ENCODE results near the gene ELMO1. TPM values are rescaled to one million over a fixed set of nuclear protein-coding genes. Genes with fewer than 3 reads are reported as not detected.
A peak's percentile ranks its signal among the peaks of the same experiment; 100 is the strongest.

ELMO1 gene
- total and polyA plus RNA-seq, 10 donors = 26.0 to 494 (median 201) TPM

DNA sequence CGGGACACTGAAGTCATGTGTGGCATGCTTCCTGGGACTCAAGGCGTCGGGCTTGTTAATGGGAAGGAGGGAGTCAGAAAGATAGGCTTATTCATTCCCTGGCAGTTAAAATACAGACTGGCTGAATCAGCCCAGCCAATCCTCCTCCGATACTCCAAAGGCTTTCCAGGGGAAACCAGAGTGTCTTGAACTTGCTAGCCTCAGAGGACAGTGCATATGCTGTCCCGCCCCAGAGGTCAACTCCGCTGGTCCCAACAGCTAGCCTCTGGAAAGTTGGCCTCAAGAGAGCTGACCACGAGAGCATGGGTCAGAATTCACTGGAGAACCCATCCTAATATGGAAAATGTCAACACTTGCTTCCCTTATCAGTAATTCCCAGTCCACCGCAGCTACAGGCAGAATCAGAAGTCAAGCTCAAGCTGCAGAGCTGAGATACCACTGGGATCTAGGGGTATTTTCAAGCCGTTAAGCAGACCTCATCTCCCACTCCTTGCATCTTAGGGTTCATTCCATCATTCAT is 43.0 kb downstream of the ELMO1 start:
- H3K36me3 ChIP-seq = peaks cover 0 to 9% (median 0%) of the 10 kb centered on the region in 6 donors
- DNase-seq = no peak
- no peaks in the 10 kb centered on the region for H3K27me3 ChIP-seq (replicated peaks in 1 of 7)
- intact Hi-C loops (cut with DNase I; ENCODE audit: low total_unique reads) = no loop called here
- peaks cover 0 to 16% (median 7%) of the 10 kb centered on the region in 8 donors for H3K9me3 ChIP-seq
- TF ChIP-seq POLR2AphosphoS5 (IDR thresholded peaks at IDR 0.05) = no peak
- TF ChIP-seq CTCF (IDR thresholded peaks at IDR 0.05 in 8 of 11, conservative IDR thresholded peaks at IDR 0.05 in 3 of 11) = no peak
- TF ChIP-seq POLR2A (IDR thresholded peaks at IDR 0.05) = no peak
- H3K27ac ChIP-seq = peak overlapping the region in 6 of 8 donors; percentile 9 to 61 (median 36)
- WGBS, 5 donors = 59 to 78% (median 72%) methylated on average over 9 of the region's 9 CpGs
- H3K4me1 ChIP-seq = peaks cover 34 to 76% (median 54%) of the 10 kb centered on the region in 6 donors
- H3K4me3 ChIP-seq = no peak overlapping the region

- DNase-seq = no peak
- peaks cover 0 to 16% (median 7%) of the 10 kb centered on the region in 8 donors for H3K9me3 ChIP-seq
These were observed 43.5 kb downstream of the ELMO1 start for GRCh38 chr7:37405128-37405527.

GRCh38 chr7:37399876-37400421 is 48.7 kb downstream of the ELMO1 start:
- no peak for DNase-seq
- 90 to 99% (median 97%) methylated on average over 3 of the region's 3 CpGs for WGBS, 5 donors

More at GRCh38 chr7:37405128-37405527, 43.5 kb downstream of the ELMO1 start:
- Histone ChIP-seq H3K4me3 (no peak overlapping the region), H3K36me3 (peaks cover 0 to 9% (median 0%) of the 10 kb centered on the region in 6 donors), H3K27ac (peak overlapping the region in 3 of 8 donors; percentile 38 to 61 (median 45)), H3K27me3 (replicated peaks in 1 of 7) (no peaks in the 10 kb centered on the region), H3K4me1 (peaks cover 33 to 76% (median 49%) of the 10 kb centered on the region in 6 donors)
- intact Hi-C loops (cut with DNase I; ENCODE audit: low total_unique reads) = no loop called here
- 73 to 90% (median 79%) methylated on average over 5 of the region's 5 CpGs for WGBS, 5 donors
- TF ChIP-seq POLR2AphosphoS5 (IDR thresholded peaks at IDR 0.05) (no peak), POLR2A (IDR thresholded peaks at IDR 0.05) (no peak), CTCF (IDR thresholded peaks at IDR 0.05 in 8 of 11, conservative IDR thresholded peaks at IDR 0.05 in 3 of 11) (no peak)

More at GRCh38 chr7:37399876-37400421, 48.7 kb downstream of the ELMO1 start:
- intact Hi-C loops (cut with DNase I; ENCODE audit: low total_unique reads) = no loop called here
- peaks cover 0 to 16% (median 7%) of the 10 kb centered on the region in 8 donors for H3K9me3 ChIP-seq
- no peaks in the 10 kb centered on the region for H3K27me3 ChIP-seq (replicated peaks in 1 of 7)
- H3K4me1 ChIP-seq = peaks cover 12 to 51% (median 23%) of the 10 kb centered on the region in 6 donors
- H3K27ac ChIP-seq = no peak overlapping the region
- H3K4me3 ChIP-seq = no peak overlapping the region
- no peak for TF ChIP-seq POLR2A (IDR thresholded peaks at IDR 0.05)
- no peak for TF ChIP-seq CTCF (IDR thresholded peaks at IDR 0.05 in 8 of 11, conservative IDR thresholded peaks at IDR 0.05 in 3 of 11)
- no peak for TF ChIP-seq POLR2AphosphoS5 (IDR thresholded peaks at IDR 0.05)
- H3K36me3 ChIP-seq = peaks cover 0 to 9% (median 0%) of the 10 kb centered on the region in 6 donors

Data from spleen (tissue), 11 donors.